IPS-15b (cell line): ENCODE results near the gene KLK10.
"Not testable (repeated sequence)": the region's sequence is repeated elsewhere in the genome, so short reads cannot be mapped to it uniquely, and the experiment has no call there.

ENCODE experiments used
- H3K27me3 ChIP-seq: one replicate; pipeline ENCODE4 v1.6.1; 2013; ENCODE audit warnings: low read length; ENCODE audit not compliant: control insufficient read depth, insufficient read depth
- H3K36me3 ChIP-seq: one replicate; pipeline ENCODE4 v1.6.1; 2013; ENCODE audit warnings: low read length; ENCODE audit not compliant: control insufficient read depth, insufficient read depth
- H3K4me1 ChIP-seq: one replicate; pipeline ENCODE4 v1.6.1; 2013; ENCODE audit warnings: mild to moderate bottlenecking, low read length; ENCODE audit not compliant: control insufficient read depth, insufficient read depth
- H3K4me3 ChIP-seq: one replicate; pipeline ENCODE4 v1.5.1; 2013; ENCODE audit warnings: low read depth, low read length
- H3K9ac ChIP-seq: one replicate; pipeline ENCODE4 v1.6.1; 2013; ENCODE audit warnings: low read depth, mild to moderate bottlenecking, low read length
- H3K9me3 ChIP-seq: one replicate; pipeline ENCODE4 v1.6.1; 2013; ENCODE audit warnings: mild to moderate bottlenecking, low read length; ENCODE audit not compliant: control insufficient read depth, insufficient read depth

Gene KLK10

GRCh38 chr19:50974702-50975556, 44.6 kb downstream of the KLK10 start:
- Histone ChIP-seq H3K4me1 (peaks cover 7% of the 10 kb centered on the region), H3K27me3 (no peaks in the 10 kb centered on the region)

GRCh38 chr19:50972795-50973376, 46.6 kb downstream of the KLK10 start:
- H3K36me3 ChIP-seq: no peaks in the 10 kb centered on the region
- H3K9ac ChIP-seq: no peak overlapping the region
- H3K9me3 ChIP-seq: no peaks in the 10 kb centered on the region
- H3K4me1 ChIP-seq: peaks cover 7% of the 10 kb centered on the region
- no peaks in the 10 kb centered on the region for H3K27me3 ChIP-seq
- no peak overlapping the region for H3K4me3 ChIP-seq

More at GRCh38 chr19:50974702-50975556, 44.6 kb downstream of the KLK10 start:
- H3K36me3 ChIP-seq: no peaks in the 10 kb centered on the region
- H3K9me3 ChIP-seq: no peaks in the 10 kb centered on the region
- H3K4me3 ChIP-seq: no peak overlapping the region
- H3K9ac ChIP-seq: no peak overlapping the region

GRCh38 chr19:50969810-50970209, 49.7 kb downstream of the KLK10 start:
- not testable (repeated sequence) for H3K36me3 ChIP-seq, H3K4me1 ChIP-seq, H3K27me3 ChIP-seq, H3K9me3 ChIP-seq, H3K9ac ChIP-seq, H3K4me3 ChIP-seq

- Histone ChIP-seq H3K9ac (no peak within 1 kb of the TSS), H3K36me3 (no peaks in the 10 kb centered on the region), H3K27me3 (no peaks in the 10 kb centered on the region), H3K4me3 (no peak within 1 kb of the TSS), H3K4me1 (peaks cover 7% of the 10 kb centered on the region), H3K9me3 (no peaks in the 10 kb centered on the region)
These were observed 50.1 kb downstream of the KLK10 start, which contains the start of gene KLK6 for GRCh38 chr19:50969413-50969760. KLK6 (minus strand) TSS chr19:50969591; CDS start chr19:50968104, 1,487 bp downstream.

- Histone ChIP-seq H3K27me3 (no peaks in the 10 kb centered on the region), H3K4me3 (no peak overlapping the region), H3K4me1 (peaks cover 7% of the 10 kb centered on the region), H3K36me3 (no peaks in the 10 kb centered on the region), H3K9ac (no peak overlapping the region), H3K9me3 (no peaks in the 10 kb centered on the region)
These were observed 50.6 kb downstream of the KLK10 start for GRCh38 chr19:50968716-50969412.

- Histone ChIP-seq H3K9ac (no peak overlapping the region), H3K27me3 (no peaks in the 10 kb centered on the region), H3K4me3 (no peak overlapping the region), H3K9me3 (no peaks in the 10 kb centered on the region), H3K36me3 (no peaks in the 10 kb centered on the region), H3K4me1 (peaks cover 7% of the 10 kb centered on the region)
These were observed 51.4 kb downstream of the KLK10 start for GRCh38 chr19:50967929-50968715.

- H3K9ac ChIP-seq: no peak overlapping the region
- H3K9me3 ChIP-seq: no peaks in the 10 kb centered on the region
- H3K27me3 ChIP-seq: no peaks in the 10 kb centered on the region
- H3K4me1 ChIP-seq: peaks cover 4% of the 10 kb centered on the region
- H3K36me3 ChIP-seq: no peaks in the 10 kb centered on the region
- no peak overlapping the region for H3K4me3 ChIP-seq
These were observed 55.2 kb downstream of the KLK10 start for GRCh38 chr19:50964266-50964665.

GRCh38 chr19:50963381-50963780, 56.1 kb downstream of the KLK10 start:
- H3K36me3 ChIP-seq: no peaks in the 10 kb centered on the region
- H3K27me3 ChIP-seq: no peaks in the 10 kb centered on the region
- H3K4me1 ChIP-seq: peaks cover 4% of the 10 kb centered on the region
- no peak overlapping the region for H3K4me3 ChIP-seq
- no peaks in the 10 kb centered on the region for H3K9me3 ChIP-seq
- no peak overlapping the region for H3K9ac ChIP-seq
